HEK293T (cell line): ENCODE results near the gene RSPH6A.

Source experiments
- CTCF ChIA-PET: fragments of 350-600 bp; formaldehyde crosslinking; extraction: SDS; loops from one replicate; lab custom pipeline; 2021; ENCODE audit warnings: antibody characterized with exemption, inconsistent platforms; lab: Yijun Ruan, JAX
- POLR2A ChIA-PET: fragments of 350-600 bp; formaldehyde crosslinking; extraction: SDS; loops from one replicate; lab custom pipeline; 2020; ENCODE audit warnings: antibody characterized with exemption, inconsistent platforms; lab: Yijun Ruan, JAX
- DNase-seq: peaks from one replicate; pipeline ENCODE4 v3.0.0; 2012; ENCODE audit warnings: mixed read lengths; ENCODE audit errors: extremely low spot score
- ARNT ChIP-seq: fragments of 450-650 bp; IDR thresholded peaks from 2 replicates; pipeline ENCODE4 v1.6.1; 2017; ENCODE audit warnings: mild to moderate bottlenecking
- BHLHE40 ChIP-seq: fragments of 450-650 bp; IDR thresholded peaks from 2 replicates; pipeline ENCODE4 v1.6.1; 2016; ENCODE audit warnings: mild to moderate bottlenecking, moderate library complexity, borderline replicate concordance
- CTBP1 ChIP-seq: fragments of 450-650 bp; IDR thresholded peaks from 2 replicates; pipeline ENCODE4 v1.6.1; 2016; ENCODE audit warnings: borderline replicate concordance
- ELF4 ChIP-seq: fragments of 450-650 bp; IDR thresholded peaks from 2 replicates; pipeline ENCODE4 v1.6.1; 2017; ENCODE audit warnings: antibody characterized with exemption
- FOXA1 ChIP-seq: fragments of 450-650 bp; IDR thresholded peaks from 2 replicates; pipeline ENCODE4 v1.6.1; 2016; ENCODE audit warnings: mild to moderate bottlenecking
- FOXK2 ChIP-seq: fragments of 450-650 bp; IDR thresholded peaks from 2 replicates; pipeline ENCODE4 v1.6.1; 2016; ENCODE audit warnings: mild to moderate bottlenecking
- FOXM1 ChIP-seq: fragments of 450-650 bp; IDR thresholded peaks from 2 replicates; pipeline ENCODE4 v1.6.1; 2017; ENCODE audit warnings: mild to moderate bottlenecking, borderline replicate concordance
- HDGF ChIP-seq: fragments of 450-650 bp; IDR thresholded peaks from 2 replicates; pipeline ENCODE4 v1.6.1; 2017; ENCODE audit warnings: antibody characterized with exemption, borderline replicate concordance
- L3MBTL2 ChIP-seq: fragments of 450-650 bp; conservative IDR thresholded peaks from 2 replicates; pipeline ENCODE4 v1.6.1; 2016; ENCODE audit warnings: mild to moderate bottlenecking
- LEF1 ChIP-seq: fragments of 450-650 bp; IDR thresholded peaks from 2 replicates; pipeline ENCODE4 v1.6.1; 2017; ENCODE audit warnings: mild to moderate bottlenecking, borderline replicate concordance
- NFRKB ChIP-seq: fragments of 450-650 bp; IDR thresholded peaks from 2 replicates; pipeline ENCODE4 v1.6.1; 2016; ENCODE audit warnings: mild to moderate bottlenecking, moderate library complexity
- PKNOX1 ChIP-seq: fragments of 450-650 bp; IDR thresholded peaks from 2 replicates; pipeline ENCODE4 v1.6.1; 2016
- SP1 ChIP-seq: fragments of 450-650 bp; IDR thresholded peaks from 2 replicates; pipeline ENCODE4 v1.6.1; 2017
- SUZ12 ChIP-seq: fragments of 450-650 bp; IDR thresholded peaks from 2 replicates; pipeline ENCODE4 v1.6.1; 2016; ENCODE audit warnings: mild to moderate bottlenecking
- TARDBP ChIP-seq: fragments of 450-650 bp; IDR thresholded peaks from 2 replicates; pipeline ENCODE4 v1.6.1; 2016
- ZNF384 ChIP-seq: fragments of 450-650 bp; IDR thresholded peaks from 2 replicates; pipeline ENCODE4 v1.6.1; 2016

Gene RSPH6A

GRCh38 chr19:45770192-45771101 lies 44.7 kb downstream of the RSPH6A start:
- peak; percentile 91 for DNase-seq
- TF ChIP-seq PKNOX1 = peak; percentile 90
- no peak for TF ChIP-seq BHLHE40
- peak; percentile 91 for TF ChIP-seq HDGF
- TF ChIP-seq L3MBTL2 = peak; percentile 62
- ChIA-PET CTCF (interaction anchor here (0.5 to 2.4 kb wide), 11 partner anchors 9 to 102 kb away, joined by 3 to 21 read pairs (median 3); partner anchors contain the start of genes FOXA3 and QPCTL), POLR2A (interaction anchor here (0.6 to 4.4 kb wide), 12 partner anchors 8 to 877 kb away, joined by 3 to 52 read pairs (median 9); partner anchors contain the start of genes FBXO46, FOXA3, QPCTL and SNRPD2)

GRCh38 chr19:45769821-45770191 lies 45.3 kb downstream of the RSPH6A start:
- ChIA-PET POLR2A (interaction anchor here (0.7 to 4.4 kb wide), 21 partner anchors 9 to 225 kb away, joined by 3 to 52 read pairs (median 5); partner anchors contain the start of genes CCDC61, DMPK, FBXO46 and FOXA3), CTCF (interaction anchor here (0.6 to 2.4 kb wide), 12 partner anchors 9 to 211 kb away, joined by 3 to 21 read pairs (median 4); partner anchors contain the start of gene QPCTL)
- DNase-seq = no peak
- no peak for TF ChIP-seq CTBP1
- TF ChIP-seq ELF4 = no peak

GRCh38 chr19:45768984-45769782 lies 45.9 kb downstream of the RSPH6A start, which contains the start of gene SIX5:
Gene SIX5 (minus strand): TSS chr19:45769252. CDS start chr19:45768844, 408 bp downstream.
- ChIA-PET POLR2A (interaction anchor here (0.5 to 4.4 kb wide), 38 partner anchors 10 to 636 kb away, joined by 3 to 52 read pairs (median 5); partner anchors contain the start of genes CCDC61, DMPK, FBXO46 and FOXA3), CTCF (interaction anchor here (0.6 to 2.4 kb wide), 15 partner anchors 10 to 211 kb away, joined by 3 to 21 read pairs (median 4); partner anchors contain the start of gene QPCTL)
- TF ChIP-seq L3MBTL2 = peak; percentile 34
- no peak for TF ChIP-seq FOXK2
- peak; percentile 74; the same call in 1 of the 2 replicates for TF ChIP-seq HDGF
- DNase-seq = peak; percentile 96

- ChIA-PET CTCF (interaction anchor here (0.6 to 1.6 kb wide), 3 partner anchors 10 to 76 kb away, joined by 3 to 6 read pairs (median 5); partner anchors contain the start of gene QPCTL), POLR2A (interaction anchor here (0.8 to 4.4 kb wide), 20 partner anchors 11 to 185 kb away, joined by 3 to 52 read pairs (median 6); partner anchors contain the start of genes FBXO46, FOXA3, QPCTL and SNRPD2)
- DNase-seq = no peak
- TF ChIP-seq BHLHE40 (no peak), HDGF (no peak), PKNOX1 (no peak), FOXK2 (no peak), SUZ12 (no peak), ZNF384 (no peak), SP1 (no peak), NFRKB (no peak), TARDBP (no peak), L3MBTL2 (no peak), ELF4 (no peak), CTBP1 (no peak), FOXA1 (no peak), ARNT (no peak), FOXM1 (no peak), LEF1 (no peak)
Observed at GRCh38 chr19:45768655-45768983, 46.5 kb downstream of the RSPH6A start.

- TF ChIP-seq L3MBTL2 (peak; percentile 47), BHLHE40 (no peak), FOXM1 (no peak)
- CTCF ChIA-PET = interaction anchor here (0.6 to 1.6 kb wide), 7 partner anchors 11 to 76 kb away, joined by 3 to 6 read pairs (median 4); partner anchors contain the start of genes QPCTL and SNRPD2
- DNase-seq = no peak
- POLR2A ChIA-PET = interaction anchor here (1.0 to 4.4 kb wide), 20 partner anchors 11 to 185 kb away, joined by 3 to 52 read pairs (median 6); partner anchors contain the start of genes DMPK, FBXO46, FOXA3 and QPCTL
Observed at GRCh38 chr19:45767881-45768654, 47.0 kb downstream of the RSPH6A start.
